ENCODE results near the gene TFIP11.
A peak's percentile ranks its signal among the peaks of the same experiment; 100 is the strongest.

TFIP11 gene

GRCh38 chr22:26512149-26512793, at the start of gene TFIP11:
Gene TFIP11 (minus strand): TSS chr22:26512473. CDS start chr22:26510272, 2,201 bp downstream.
- H3K4me1 ChIP-seq (ENCODE audit: control insufficient read depth, low read depth, low read length) = peaks cover 10% of the 10 kb centered on the region
- H3K4me3 ChIP-seq (ENCODE audit: low read length) = peak within 1 kb of the TSS; percentile 91
- H3K9ac ChIP-seq (ENCODE audit: low read length) = peak within 1 kb of the TSS; percentile 95
- H3K27me3 ChIP-seq (ENCODE audit: control insufficient read depth, insufficient read depth, low read length) = no peaks in the 10 kb centered on the region
- H3K36me3 ChIP-seq (ENCODE audit: control insufficient read depth, low read depth, low read length) = peaks cover 29% of the 10 kb centered on the region
- peak within 1 kb of the TSS; percentile 91 for H3K27ac ChIP-seq (ENCODE audit: low read length)
- H3K9me3 ChIP-seq (ENCODE audit: control insufficient read depth, low read depth, low read length) = no peaks in the 10 kb centered on the region

GRCh38 chr22:26561756-26562417, 49.6 kb upstream of the TFIP11 start:
- H3K27ac ChIP-seq (ENCODE audit: low read length) = no peak overlapping the region
- H3K9ac ChIP-seq (ENCODE audit: low read length) = no peak overlapping the region
- no peaks in the 10 kb centered on the region for H3K27me3 ChIP-seq (ENCODE audit: control insufficient read depth, insufficient read depth, low read length)
- no peak overlapping the region for H3K4me3 ChIP-seq (ENCODE audit: low read length)
- H3K36me3 ChIP-seq (ENCODE audit: control insufficient read depth, low read depth, low read length) = peaks cover 6% of the 10 kb centered on the region
- no peaks in the 10 kb centered on the region for H3K9me3 ChIP-seq (ENCODE audit: control insufficient read depth, low read depth, low read length)
- peaks cover 26% of the 10 kb centered on the region for H3K4me1 ChIP-seq (ENCODE audit: control insufficient read depth, low read depth, low read length)

- peaks cover 27% of the 10 kb centered on the region for H3K4me1 ChIP-seq (ENCODE audit: control insufficient read depth, low read depth, low read length)
- no peak overlapping the region for H3K27ac ChIP-seq (ENCODE audit: low read length)
- H3K4me3 ChIP-seq (ENCODE audit: low read length) = no peak overlapping the region
- no peak overlapping the region for H3K9ac ChIP-seq (ENCODE audit: low read length)
- H3K9me3 ChIP-seq (ENCODE audit: control insufficient read depth, low read depth, low read length) = no peaks in the 10 kb centered on the region
- H3K27me3 ChIP-seq (ENCODE audit: control insufficient read depth, insufficient read depth, low read length) = no peaks in the 10 kb centered on the region
- peaks cover 6% of the 10 kb centered on the region for H3K36me3 ChIP-seq (ENCODE audit: control insufficient read depth, low read depth, low read length)
These were observed 47.8 kb upstream of the TFIP11 start for GRCh38 chr22:26559961-26560575.

GRCh38 chr22:26558248-26558895, 46.1 kb upstream of the TFIP11 start:
- H3K4me3 ChIP-seq (ENCODE audit: low read length) = no peak overlapping the region
- no peak overlapping the region for H3K9ac ChIP-seq (ENCODE audit: low read length)
- H3K27ac ChIP-seq (ENCODE audit: low read length) = no peak overlapping the region

GRCh38 chr22:26556904-26557303, 44.6 kb upstream of the TFIP11 start:
- H3K4me3 ChIP-seq (ENCODE audit: low read length) = no peak overlapping the region
- H3K36me3 ChIP-seq (ENCODE audit: control insufficient read depth, low read depth, low read length) = no peaks in the 10 kb centered on the region
- H3K27me3 ChIP-seq (ENCODE audit: control insufficient read depth, insufficient read depth, low read length) = no peaks in the 10 kb centered on the region
- H3K4me1 ChIP-seq (ENCODE audit: control insufficient read depth, low read depth, low read length) = peaks cover 31% of the 10 kb centered on the region
- H3K27ac ChIP-seq (ENCODE audit: low read length) = no peak overlapping the region
- H3K9ac ChIP-seq (ENCODE audit: low read length) = no peak overlapping the region
- H3K9me3 ChIP-seq (ENCODE audit: control insufficient read depth, low read depth, low read length) = no peaks in the 10 kb centered on the region

More at GRCh38 chr22:26558248-26558895, 46.1 kb upstream of the TFIP11 start:
- no peaks in the 10 kb centered on the region for H3K9me3 ChIP-seq (ENCODE audit: control insufficient read depth, low read depth, low read length)
- H3K4me1 ChIP-seq (ENCODE audit: control insufficient read depth, low read depth, low read length) = peaks cover 31% of the 10 kb centered on the region
- H3K27me3 ChIP-seq (ENCODE audit: control insufficient read depth, insufficient read depth, low read length) = no peaks in the 10 kb centered on the region
- no peaks in the 10 kb centered on the region for H3K36me3 ChIP-seq (ENCODE audit: control insufficient read depth, low read depth, low read length)

GRCh38 chr22:26555478-26555877, 43.2 kb upstream of the TFIP11 start:
- H3K4me3 ChIP-seq (ENCODE audit: low read length) = no peak overlapping the region
- H3K4me1 ChIP-seq (ENCODE audit: control insufficient read depth, low read depth, low read length) = peaks cover 34% of the 10 kb centered on the region
- H3K27me3 ChIP-seq (ENCODE audit: control insufficient read depth, insufficient read depth, low read length) = no peaks in the 10 kb centered on the region
- H3K27ac ChIP-seq (ENCODE audit: low read length) = peak overlapping the region; percentile 79
- H3K36me3 ChIP-seq (ENCODE audit: control insufficient read depth, low read depth, low read length) = no peaks in the 10 kb centered on the region
- H3K9me3 ChIP-seq (ENCODE audit: control insufficient read depth, low read depth, low read length) = no peaks in the 10 kb centered on the region
- no peak overlapping the region for H3K9ac ChIP-seq (ENCODE audit: low read length)

- Histone ChIP-seq H3K4me1 (ENCODE audit: control insufficient read depth, low read depth, low read length) (peaks cover 38% of the 10 kb centered on the region), H3K36me3 (ENCODE audit: control insufficient read depth, low read depth, low read length) (no peaks in the 10 kb centered on the region), H3K9ac (ENCODE audit: low read length) (peak overlapping the region; percentile 46), H3K4me3 (ENCODE audit: low read length) (no peak overlapping the region), H3K27me3 (ENCODE audit: control insufficient read depth, insufficient read depth, low read length) (no peaks in the 10 kb centered on the region), H3K9me3 (ENCODE audit: control insufficient read depth, low read depth, low read length) (no peaks in the 10 kb centered on the region), H3K27ac (ENCODE audit: low read length) (peak overlapping the region; percentile 79)
These were observed 42.7 kb upstream of the TFIP11 start for GRCh38 chr22:26554956-26555355.

GRCh38 chr22:26553056-26553752, 40.9 kb upstream of the TFIP11 start:
- no peak overlapping the region for H3K9ac ChIP-seq (ENCODE audit: low read length)
- H3K36me3 ChIP-seq (ENCODE audit: control insufficient read depth, low read depth, low read length) = no peaks in the 10 kb centered on the region
- H3K4me1 ChIP-seq (ENCODE audit: control insufficient read depth, low read depth, low read length) = peaks cover 25% of the 10 kb centered on the region
- H3K27ac ChIP-seq (ENCODE audit: low read length) = no peak overlapping the region
- H3K27me3 ChIP-seq (ENCODE audit: control insufficient read depth, insufficient read depth, low read length) = no peaks in the 10 kb centered on the region
- H3K4me3 ChIP-seq (ENCODE audit: low read length) = no peak overlapping the region
- no peaks in the 10 kb centered on the region for H3K9me3 ChIP-seq (ENCODE audit: control insufficient read depth, low read depth, low read length)

- Histone ChIP-seq H3K4me1 (ENCODE audit: control insufficient read depth, low read depth, low read length) (peaks cover 24% of the 10 kb centered on the region), H3K9ac (ENCODE audit: low read length) (no peak overlapping the region), H3K27me3 (ENCODE audit: control insufficient read depth, insufficient read depth, low read length) (no peaks in the 10 kb centered on the region), H3K27ac (ENCODE audit: low read length) (no peak overlapping the region), H3K36me3 (ENCODE audit: control insufficient read depth, low read depth, low read length) (no peaks in the 10 kb centered on the region), H3K4me3 (ENCODE audit: low read length) (no peak overlapping the region), H3K9me3 (ENCODE audit: control insufficient read depth, low read depth, low read length) (no peaks in the 10 kb centered on the region)
These were observed 40.2 kb upstream of the TFIP11 start for GRCh38 chr22:26552466-26552865.

GRCh38 chr22:26551568-26551967, 39.3 kb upstream of the TFIP11 start:
- Histone ChIP-seq H3K9me3 (ENCODE audit: control insufficient read depth, low read depth, low read length) (no peaks in the 10 kb centered on the region), H3K36me3 (ENCODE audit: control insufficient read depth, low read depth, low read length) (no peaks in the 10 kb centered on the region), H3K27ac (ENCODE audit: low read length) (no peak overlapping the region), H3K27me3 (ENCODE audit: control insufficient read depth, insufficient read depth, low read length) (no peaks in the 10 kb centered on the region), H3K4me1 (ENCODE audit: control insufficient read depth, low read depth, low read length) (peaks cover 24% of the 10 kb centered on the region), H3K9ac (ENCODE audit: low read length) (no peak overlapping the region), H3K4me3 (ENCODE audit: low read length) (no peak overlapping the region)

- Histone ChIP-seq H3K9me3 (ENCODE audit: control insufficient read depth, low read depth, low read length) (no peaks in the 10 kb centered on the region), H3K27me3 (ENCODE audit: control insufficient read depth, insufficient read depth, low read length) (no peaks in the 10 kb centered on the region), H3K4me1 (ENCODE audit: control insufficient read depth, low read depth, low read length) (peaks cover 21% of the 10 kb centered on the region), H3K9ac (ENCODE audit: low read length) (no peak overlapping the region), H3K36me3 (ENCODE audit: control insufficient read depth, low read depth, low read length) (no peaks in the 10 kb centered on the region), H3K4me3 (ENCODE audit: low read length) (no peak overlapping the region), H3K27ac (ENCODE audit: low read length) (no peak overlapping the region)
These were observed 38.3 kb upstream of the TFIP11 start for GRCh38 chr22:26550498-26551033.
